OCI-LY1 (cell line): ENCODE data around the gene ANKFN1.

Experiments
- CTCF ChIP-seq: fragments of 200-600 bp; sonication (generic), shearing (Covaris generic); IDR thresholded peaks from 2 replicates; pipeline ENCODE4 v1.5.1; 2017; ENCODE audit warnings: mild to moderate bottlenecking, antibody characterized with exemption, low read length, moderate library complexity, mixed read lengths
- EZH2 ChIP-seq: fragments of 200-600 bp; sonication (generic), shearing (Covaris generic); IDR thresholded peaks from 2 replicates; pipeline ENCODE4 v1.8.0; 2017; ENCODE audit warnings: borderline replicate concordance, mixed run types, mild to moderate bottlenecking, antibody characterized with exemption, low read length, moderate library complexity, mixed read lengths

DNA sequence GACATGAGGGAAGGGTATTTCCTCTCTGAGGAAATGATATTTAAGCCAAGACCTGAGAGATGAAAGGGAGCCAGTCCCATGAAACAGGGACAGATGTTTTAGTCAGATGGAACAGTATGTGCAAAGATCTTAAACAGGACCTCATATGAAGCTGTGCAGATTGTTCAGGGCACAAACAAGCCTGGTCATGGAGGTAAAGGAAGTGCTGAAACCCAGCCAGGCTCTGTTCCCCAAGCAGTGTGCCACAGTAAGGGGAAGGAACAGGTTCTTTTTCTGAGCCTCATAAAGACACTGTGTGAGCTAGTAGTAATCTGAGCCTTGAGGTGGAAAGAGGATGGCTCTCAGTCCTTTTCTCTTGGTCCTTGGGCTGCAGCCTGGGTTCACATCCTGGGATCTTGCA is 159.9 kb downstream of the ANKFN1 start:
- TF ChIP-seq CTCF: no peak
- no peak for TF ChIP-seq EZH2
